GM21576 (cell line): ENCODE data around the gene FCHSD2.
"Not testable (repeated sequence)": the region's sequence is repeated elsewhere in the genome, so short reads cannot be mapped to it uniquely, and the experiment has no call there.

Experiments used
- ATAC-seq: cut with Tn5 transposase; IDR thresholded peaks from one replicate; pipeline ENCODE4 v1.9.1; 2021; ENCODE audit warnings: mild to moderate bottlenecking, moderate library complexity; ENCODE audit not compliant: unreplicated experiment

FCHSD2 gene

DNA sequence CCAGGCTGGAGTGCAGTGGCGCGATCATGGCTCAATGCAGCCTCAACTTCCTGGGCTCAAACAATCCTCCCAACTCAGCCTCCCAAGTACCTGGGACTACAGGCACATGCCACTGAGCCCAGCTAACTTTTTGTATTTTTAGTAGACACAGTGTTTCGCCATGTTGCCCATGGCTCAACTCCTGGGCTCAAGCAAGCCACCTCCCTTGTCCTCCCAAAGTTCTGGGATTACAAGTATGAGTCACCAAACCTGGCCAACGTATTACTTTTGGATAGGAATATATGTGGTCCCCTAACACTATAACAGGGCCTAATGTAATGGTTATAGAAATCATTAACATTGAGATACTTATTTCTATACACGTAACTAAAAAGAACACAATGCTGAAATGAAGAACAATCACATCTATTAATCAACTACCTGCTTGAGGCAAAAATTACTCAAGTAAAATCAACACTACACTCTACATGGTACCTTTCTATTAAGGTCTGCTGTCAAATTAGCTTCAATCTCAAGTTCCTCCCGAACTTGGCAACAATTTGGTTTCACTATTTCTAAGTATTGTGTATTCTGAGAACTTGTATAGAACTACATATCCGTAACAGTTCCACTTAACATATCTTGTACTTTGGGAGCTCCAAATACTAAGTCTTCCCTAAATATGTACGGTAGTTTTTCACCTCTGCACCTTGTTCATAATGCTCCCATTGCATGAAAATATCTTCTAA, 124.9 kb downstream of the FCHSD2 start:
- no peak for ATAC-seq

DNA sequence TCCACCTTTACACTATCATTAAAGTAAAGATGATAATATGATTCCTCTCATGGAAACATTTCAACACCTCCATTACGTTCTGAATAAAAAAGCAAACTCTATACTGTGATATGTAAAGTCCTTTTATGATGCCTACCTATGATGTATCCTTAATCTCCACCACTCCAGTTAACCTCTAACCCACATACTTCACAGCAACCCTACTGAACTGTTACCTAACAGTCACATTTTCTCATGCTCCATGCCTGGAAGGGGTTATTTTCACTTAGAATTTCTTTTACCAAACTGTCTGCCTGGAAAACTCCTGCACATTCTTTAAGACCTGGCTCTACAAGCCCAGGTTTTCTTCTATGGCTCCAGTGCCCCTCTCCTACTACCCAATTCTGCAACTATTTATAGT, 129.1 kb downstream of the FCHSD2 start:
- ATAC-seq: no peak

DNA sequence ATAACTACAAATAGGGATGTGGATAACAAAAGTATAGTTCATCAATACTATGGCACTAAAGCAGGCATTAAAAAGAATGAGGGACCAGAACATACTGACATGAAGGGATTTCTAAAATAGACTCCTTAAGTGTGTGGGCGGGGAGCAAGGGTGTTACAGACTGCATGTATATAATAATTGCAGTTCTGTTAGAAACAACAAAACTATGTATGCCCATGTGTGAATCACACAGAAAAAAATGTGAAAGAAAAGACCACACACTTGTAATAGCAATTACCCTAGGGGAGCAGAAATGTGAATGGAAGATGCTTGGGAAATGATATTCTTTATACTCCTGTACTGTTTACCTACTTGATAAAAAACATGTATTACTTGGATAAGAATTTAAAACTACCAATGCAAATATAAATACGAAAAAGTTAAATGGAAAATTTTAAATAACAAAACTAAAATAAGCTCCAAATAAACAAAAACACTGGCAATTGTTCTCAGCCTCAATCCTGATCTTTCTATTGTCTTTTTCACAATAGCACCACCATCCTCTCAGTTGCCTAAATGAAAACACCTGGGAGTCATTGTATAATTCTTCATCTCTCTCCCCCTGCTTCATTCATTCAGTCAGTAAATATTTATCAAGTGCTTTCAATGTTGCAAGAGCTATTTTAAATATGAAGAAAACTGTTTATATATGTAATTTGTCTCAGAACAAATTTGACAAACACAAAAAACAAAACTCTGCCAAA, 129.8 kb downstream of the FCHSD2 start:
- ATAC-seq: no peak

DNA sequence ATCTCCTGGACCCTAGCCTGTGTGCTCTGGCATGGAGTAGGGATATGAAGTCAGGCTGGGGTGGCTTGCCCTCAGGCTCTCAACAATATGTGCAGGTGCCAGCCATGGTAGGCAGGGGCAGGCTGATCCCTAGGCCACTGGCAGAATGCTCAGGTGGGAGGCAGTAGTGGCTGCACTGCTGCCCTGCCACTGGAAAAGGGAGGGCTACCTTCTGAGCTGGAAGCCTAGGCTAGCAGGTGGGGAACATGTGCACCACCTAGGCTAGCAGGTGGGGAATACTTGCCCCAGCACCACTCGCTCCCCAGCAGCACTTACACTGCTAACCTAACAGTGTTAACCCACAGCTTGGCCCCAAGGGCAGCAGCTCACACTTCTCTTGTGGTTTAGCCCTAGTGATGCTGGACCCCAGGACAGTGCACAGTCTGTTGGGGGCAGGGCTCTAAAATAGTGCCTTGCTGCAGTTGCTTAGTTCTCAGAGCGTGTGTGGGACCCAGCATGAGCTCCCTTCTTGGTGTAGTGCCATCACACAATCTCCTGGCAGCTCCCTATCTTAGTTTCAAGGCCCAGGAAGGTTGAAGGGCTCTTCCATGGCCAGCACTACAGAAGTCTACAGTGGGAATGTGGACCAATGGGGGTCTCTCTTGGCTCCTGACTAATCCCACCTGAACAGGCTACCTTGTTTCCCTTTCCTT, 130.8 kb downstream of the FCHSD2 start:
- no peak for ATAC-seq

- no peak for ATAC-seq
These were observed 132.1 kb downstream of the FCHSD2 start for GRCh38 chr11:73009972-73010371.

GRCh38 chr11:73004088-73004487, 138.0 kb downstream of the FCHSD2 start:
- ATAC-seq: no peak

DNA sequence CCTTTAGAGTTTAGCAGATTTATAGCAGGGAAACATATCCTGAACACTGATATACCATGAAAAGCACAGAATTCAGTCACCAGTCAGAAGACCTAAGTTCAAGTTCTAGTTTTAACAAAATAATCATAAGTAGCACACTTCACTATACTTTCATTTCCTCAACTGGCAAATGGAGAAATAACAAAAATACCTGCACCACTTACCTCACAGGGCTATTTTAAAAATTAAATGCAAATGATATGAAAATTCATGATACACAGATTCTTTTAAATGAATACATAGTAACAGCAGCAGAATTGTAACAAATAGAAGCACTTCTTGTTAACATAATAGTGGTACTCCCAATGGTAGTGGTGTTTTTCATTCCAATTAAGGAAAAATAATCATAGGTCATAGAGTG, 139.0 kb downstream of the FCHSD2 start:
- ATAC-seq: no peak

DNA sequence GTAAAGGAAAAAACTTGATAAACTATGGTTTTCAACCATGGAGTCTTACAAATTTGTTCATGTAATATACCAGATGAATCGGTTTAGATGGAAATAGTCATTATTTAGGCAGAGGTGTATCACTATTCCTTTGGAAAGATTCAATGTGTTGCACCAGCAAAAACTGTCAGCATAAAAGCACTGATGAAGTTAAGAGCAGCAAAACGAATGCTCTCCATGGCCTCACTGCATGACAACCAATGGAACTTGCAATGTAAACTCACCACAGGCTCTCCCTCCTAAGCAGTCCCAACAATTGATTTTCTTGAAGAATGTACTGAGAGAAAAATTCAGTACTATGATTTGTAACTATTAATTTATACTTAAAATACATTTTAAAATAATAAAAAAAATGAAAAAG, 139.9 kb downstream of the FCHSD2 start:
- ATAC-seq: no peak

GRCh38 chr11:73001615-73002014, 140.5 kb downstream of the FCHSD2 start:
- ATAC-seq: no peak

GRCh38 chr11:72998676-72999075, 143.4 kb downstream of the FCHSD2 start:
- no peak for ATAC-seq

- ATAC-seq: no peak
These were observed 145.2 kb downstream of the FCHSD2 start for GRCh38 chr11:72996959-72997358.

DNA sequence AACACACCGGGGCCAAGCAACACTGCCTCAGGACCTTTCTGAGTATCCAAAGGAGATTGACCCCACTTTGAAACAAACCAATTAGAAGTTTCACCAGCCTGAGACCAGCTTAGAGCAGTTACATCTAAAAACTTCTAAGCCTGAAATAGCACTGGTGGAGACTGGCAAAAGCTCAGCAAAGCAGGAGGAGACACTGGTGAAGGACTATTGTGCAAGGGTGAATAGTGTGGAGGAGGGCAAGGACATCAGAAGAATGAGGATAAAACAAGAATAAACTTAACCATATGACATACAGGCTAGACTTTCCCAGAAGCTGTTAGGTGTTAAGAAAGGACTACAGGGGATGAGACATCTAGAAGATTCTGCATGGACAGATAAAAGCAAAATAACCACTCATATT, 152.4 kb downstream of the FCHSD2 start:
- no peak for ATAC-seq

DNA sequence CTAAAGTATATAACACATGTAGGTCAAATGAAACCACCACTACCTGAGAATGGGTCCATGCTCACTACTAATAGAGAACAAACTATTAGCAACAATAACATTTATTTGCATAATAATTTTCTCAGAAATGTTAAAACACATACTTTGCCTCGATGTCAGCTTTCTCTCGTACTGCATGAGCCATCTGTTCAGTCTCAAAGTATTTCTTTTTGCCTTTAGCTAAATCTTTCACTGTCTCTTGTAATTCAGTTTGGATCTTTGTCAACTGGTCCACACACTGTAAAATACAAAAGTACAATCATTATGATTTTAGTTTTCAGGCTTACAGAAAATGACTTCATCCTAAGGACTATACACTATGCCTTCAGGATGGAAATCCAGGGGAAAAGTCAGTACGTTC, 153.3 kb downstream of the FCHSD2 start:
- ATAC-seq: no peak

DNA sequence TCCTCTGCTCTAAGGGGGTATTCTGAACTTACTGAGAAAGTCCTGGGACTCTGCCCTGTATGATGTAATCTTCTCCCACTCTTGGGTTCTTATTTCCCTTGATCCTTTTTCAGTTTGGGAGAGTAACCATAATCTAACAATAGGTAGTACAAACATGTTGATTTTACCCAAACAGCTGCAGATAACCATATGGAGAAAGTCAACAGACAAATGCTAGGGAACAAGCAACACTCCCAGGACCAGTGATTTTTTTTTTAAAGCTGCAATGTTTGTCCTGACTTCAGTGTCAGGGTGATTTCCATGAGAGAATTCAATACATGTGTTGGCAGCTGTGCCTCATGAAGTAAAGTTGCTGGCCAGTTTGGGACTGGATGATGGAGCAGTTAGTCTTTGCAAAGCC, 156.5 kb downstream of the FCHSD2 start:
- ATAC-seq: no peak

DNA sequence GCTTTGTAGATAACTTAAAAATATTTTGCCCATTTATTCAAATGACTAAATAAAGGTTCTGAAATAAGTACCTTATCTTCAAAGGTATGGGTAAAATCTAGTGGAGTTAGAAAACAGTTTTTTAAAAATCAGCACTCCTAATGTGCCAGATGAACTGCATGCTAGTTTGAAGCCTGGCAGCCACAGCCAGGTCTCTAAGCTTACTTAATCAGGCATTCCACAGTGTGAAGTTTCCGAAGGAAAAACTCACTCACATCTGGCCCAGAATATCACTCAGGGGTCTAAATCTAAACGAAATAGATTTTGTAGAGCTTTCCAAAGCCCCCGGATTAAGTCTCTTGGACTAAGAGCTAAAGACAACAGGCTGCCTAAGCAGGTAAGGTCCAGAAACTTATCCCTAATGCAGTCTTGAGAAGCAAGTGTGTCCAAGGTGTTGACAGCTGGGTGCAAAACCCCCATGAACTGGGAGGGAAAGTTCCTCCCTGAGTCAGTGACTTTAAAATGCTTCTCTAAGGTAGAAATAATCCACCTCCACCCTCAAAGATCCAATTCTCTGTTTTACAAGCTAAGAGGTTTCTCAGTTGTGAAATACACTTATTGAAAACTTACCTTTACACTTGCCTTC, 157.6 kb downstream of the FCHSD2 start:
- no peak for ATAC-seq

- ATAC-seq: no peak
These were observed 158.6 kb downstream of the FCHSD2 start for GRCh38 chr11:72983560-72983959.

DNA sequence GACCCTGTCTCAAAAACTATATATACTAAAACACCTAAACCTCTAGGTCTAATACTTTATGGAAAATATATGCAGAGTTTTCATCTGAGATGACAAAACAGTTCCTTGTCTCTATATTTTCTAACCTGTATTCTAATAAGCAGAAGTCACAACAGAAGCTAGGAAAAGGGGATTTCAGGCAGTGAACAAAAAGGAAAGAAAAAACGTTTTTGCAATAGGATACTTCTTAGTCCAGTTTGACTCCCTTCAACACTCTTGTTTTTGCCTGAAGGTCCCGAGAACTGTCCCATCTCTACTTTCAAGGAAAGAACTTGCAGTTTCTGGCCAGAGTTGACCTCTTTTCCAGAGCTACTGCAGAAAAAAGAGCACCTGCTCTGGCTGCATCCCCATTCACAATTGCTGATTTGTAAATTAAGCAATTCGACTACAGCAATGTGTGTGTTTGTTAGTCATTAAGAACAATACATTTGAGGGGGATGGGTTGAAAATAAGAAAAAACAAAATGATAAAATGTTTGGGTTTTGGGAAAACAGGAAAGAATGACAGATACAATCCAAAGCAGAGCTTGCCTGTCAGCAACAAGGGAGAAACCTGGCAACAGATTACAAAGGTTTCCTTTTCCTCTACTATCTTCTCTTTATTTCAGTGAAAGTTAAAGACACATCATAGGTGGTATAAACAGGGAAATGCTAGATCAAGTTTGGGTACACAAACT, 160.0 kb downstream of the FCHSD2 start:
- ATAC-seq: no peak

DNA sequence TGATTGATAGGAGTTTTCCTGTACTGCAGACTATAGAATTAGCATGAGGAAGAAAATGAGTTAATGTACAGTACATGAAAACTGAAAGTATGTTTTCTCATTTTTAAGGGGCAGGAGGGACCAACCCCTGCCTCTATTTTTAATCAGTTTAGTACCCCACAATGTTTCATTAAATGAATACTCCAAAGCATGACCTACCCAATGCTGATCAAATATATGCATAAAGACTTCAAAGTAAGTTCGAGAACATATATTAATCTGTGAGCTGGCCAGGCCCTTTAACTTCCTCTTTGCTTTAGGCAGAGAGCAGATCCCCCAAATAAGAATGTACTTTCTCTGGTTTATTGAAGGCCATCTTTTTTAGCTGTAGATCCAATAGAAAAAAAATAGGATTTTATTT, 161.0 kb downstream of the FCHSD2 start:
- no peak for ATAC-seq

- ATAC-seq: not testable (repeated sequence)
These were observed 164.3 kb downstream of the FCHSD2 start for GRCh38 chr11:72977782-72978181.

GRCh38 chr11:72976522-72976892, 165.6 kb downstream of the FCHSD2 start:
- ATAC-seq: not testable (repeated sequence)
